Measurements from ENCODE around the gene TRAF7. TPM values are rescaled to one million over a fixed set of nuclear protein-coding genes. Genes with fewer than 3 reads are reported as not detected.

The TRAF7 gene
- total RNA-seq, 1 donor from 2014 or later: 63.9 TPM

DNA sequence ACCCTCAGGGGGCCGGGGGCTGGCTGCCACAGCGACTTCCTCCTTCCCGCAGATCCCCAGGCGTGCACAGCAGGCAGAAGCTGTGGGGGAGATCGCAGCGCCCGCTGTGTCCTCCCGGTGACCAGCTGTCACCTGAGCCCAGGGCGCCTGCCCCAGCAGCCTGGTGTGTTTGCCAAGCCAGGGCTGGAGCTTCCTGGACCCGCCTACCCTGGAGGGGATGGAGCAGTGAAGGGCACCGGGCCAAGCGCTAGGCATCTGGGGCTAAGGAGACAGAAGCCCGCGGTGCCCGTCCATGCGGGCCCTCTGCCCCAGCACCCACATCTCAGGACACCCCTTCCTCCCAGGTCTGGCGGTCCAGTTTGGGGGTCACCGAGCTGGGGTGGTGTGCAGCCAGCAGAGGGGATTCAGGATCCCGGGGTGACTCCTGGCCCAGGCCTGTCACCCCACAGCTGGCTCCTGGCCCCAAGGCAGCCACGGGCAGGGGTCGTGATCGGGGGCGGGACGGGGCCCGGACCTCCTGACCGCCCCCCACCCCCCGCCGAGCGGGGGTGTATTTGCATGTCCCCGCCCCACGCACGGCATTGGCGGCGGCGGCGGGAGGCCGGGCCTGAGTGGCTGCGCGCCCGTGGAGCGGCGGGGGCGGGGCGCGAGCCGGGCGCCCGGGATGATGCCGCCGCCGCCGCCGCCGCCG is 7.5 kb upstream of the TRAF7 start, which contains the start of gene RAB26:
Gene RAB26, plus strand, starts transcription at position 645 of the 691 bp plus-strand sequence. CDS start 159 bp downstream, outside the sequence.
- peak; percentile 50 to 83 for DNase-seq (ENCODE audit: low read depth in 2 of 2)

- DNase-seq (ENCODE audit: low read depth in 2 of 2): peak in 1 of 2 donors; percentile 22
Measured at GRCh38 chr16:2148714-2149629, 6.6 kb upstream of the TRAF7 start.

- DNase-seq (ENCODE audit: low read depth in 2 of 2): peak in 1 of 2 donors; percentile 4
Measured at GRCh38 chr16:2149630-2150417, 5.8 kb upstream of the TRAF7 start.

DNA sequence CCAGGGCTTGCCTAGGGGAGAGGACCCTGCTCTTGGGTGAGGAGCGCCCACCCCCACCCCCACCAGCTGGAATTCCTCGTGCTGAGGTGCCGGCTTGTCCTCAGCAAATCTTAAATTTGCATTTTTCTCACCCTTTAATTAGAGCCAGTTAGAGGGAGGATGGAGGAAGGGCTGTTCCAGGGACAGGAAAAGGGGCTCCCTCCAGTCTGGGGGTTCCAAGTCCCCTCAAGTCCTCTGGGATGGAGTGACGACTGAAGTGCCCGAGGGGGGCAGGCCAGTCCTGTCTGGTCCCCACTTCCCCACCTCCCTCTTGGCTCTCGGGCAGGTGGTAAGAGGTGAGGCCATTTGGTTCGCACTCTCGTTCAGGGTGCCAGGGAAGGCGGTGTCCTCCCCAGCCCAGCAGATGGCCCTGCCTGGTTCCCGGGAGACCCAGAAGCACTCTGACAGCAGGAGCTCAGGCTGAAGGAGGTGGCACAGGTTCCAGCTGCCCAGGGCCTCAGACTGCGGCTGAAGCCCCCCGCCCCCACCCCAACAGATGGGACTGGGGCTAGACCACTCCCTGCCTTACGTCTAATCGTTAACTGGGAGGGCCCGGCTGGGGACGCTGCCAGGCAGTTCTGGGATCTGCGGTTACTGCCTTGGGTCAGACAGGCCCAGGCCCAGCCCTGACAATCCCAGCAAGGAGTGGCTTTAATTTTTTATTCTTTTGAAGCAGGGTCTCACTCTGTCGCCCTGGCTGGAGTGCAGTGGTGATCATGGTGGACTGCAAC is 5.0 kb upstream of the TRAF7 start:
- DNase-seq (ENCODE audit: low read depth in 2 of 2): no peak

DNA sequence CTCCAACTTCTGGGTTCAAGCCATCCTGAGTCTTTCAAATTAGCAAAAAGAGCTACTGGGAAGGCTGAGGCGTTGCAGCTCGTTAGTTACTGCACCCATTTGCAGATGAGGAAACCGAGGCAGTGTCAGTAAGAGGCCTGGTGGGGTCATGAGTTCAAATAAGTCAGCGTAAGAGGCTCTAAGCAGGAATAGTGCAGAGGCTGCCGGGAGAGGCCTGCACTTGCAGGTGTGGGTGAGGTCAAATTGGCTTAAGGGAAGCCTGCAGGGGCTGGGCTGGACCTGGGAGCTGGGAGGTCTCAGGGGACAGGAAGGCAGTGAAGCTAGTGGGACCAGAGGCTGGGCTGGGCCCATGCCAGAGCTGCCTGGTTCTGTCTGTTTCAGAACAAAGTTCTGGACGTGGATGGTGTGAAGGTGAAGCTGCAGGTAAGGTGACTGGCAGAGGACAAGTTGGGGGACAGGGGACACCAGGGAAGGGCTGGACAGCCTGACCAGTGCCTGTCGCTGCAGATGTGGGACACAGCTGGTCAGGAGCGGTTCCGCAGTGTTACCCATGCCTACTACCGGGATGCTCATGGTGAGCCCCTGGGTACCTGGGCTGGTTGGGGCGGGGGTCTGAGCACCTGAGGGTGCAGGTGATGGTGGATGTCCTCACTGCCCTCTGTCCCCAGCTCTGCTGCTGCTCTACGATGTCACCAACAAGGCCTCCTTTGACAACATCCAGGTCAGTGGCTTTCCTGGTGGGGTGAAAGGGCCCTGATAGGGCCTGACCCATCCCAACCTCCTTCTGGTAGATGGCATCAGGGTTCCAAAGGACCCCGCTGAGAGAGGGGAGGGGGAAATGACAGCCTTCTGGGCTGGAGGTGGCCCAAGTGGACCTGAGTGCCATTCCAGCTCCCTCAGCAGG is 4.1 kb upstream of the TRAF7 start:
- no peak for DNase-seq (ENCODE audit: low read depth in 2 of 2)

GRCh38 chr16:2152695-2153506 is 2.7 kb upstream of the TRAF7 start:
- no peak for DNase-seq (ENCODE audit: low read depth in 2 of 2)

DNA sequence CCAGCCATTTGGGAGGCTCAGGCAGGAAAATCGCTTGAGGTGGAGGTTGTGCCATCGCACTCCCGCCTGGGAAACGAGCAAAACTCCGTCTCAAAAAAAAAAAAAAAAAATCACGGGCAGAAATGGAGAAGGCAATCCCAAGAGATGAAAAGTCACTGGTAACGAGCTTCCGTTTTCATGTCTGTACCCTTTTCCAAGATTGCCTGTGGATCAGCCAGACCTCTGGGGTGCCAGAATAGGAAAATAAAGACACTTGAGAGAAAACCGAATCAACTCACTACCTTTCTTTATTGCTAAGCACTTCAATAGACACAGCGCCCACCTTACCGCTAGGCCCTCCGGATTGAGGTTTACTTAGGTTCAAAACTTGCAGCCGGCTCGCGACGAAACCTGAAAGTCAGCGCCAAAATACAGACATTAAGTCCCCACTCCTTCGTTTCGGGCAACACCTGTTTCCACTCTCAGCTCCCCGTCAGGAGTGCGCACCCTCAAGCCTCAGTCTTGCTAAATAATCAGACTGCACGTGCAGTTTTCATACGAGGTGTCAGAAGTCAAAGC is 970 bp upstream of the TRAF7 start:
- peak in 1 of 2 donors; percentile 33 for DNase-seq (ENCODE audit: low read depth in 2 of 2)

GRCh38 chr16:2155977-2156848 is 631 bp downstream of the TRAF7 start:
- peak; percentile 53 to 61 for DNase-seq (ENCODE audit: low read depth in 2 of 2)

- no peak for DNase-seq (ENCODE audit: low read depth in 2 of 2)
Measured at GRCh38 chr16:2156849-2157224, 1.3 kb downstream of the TRAF7 start.

DNA sequence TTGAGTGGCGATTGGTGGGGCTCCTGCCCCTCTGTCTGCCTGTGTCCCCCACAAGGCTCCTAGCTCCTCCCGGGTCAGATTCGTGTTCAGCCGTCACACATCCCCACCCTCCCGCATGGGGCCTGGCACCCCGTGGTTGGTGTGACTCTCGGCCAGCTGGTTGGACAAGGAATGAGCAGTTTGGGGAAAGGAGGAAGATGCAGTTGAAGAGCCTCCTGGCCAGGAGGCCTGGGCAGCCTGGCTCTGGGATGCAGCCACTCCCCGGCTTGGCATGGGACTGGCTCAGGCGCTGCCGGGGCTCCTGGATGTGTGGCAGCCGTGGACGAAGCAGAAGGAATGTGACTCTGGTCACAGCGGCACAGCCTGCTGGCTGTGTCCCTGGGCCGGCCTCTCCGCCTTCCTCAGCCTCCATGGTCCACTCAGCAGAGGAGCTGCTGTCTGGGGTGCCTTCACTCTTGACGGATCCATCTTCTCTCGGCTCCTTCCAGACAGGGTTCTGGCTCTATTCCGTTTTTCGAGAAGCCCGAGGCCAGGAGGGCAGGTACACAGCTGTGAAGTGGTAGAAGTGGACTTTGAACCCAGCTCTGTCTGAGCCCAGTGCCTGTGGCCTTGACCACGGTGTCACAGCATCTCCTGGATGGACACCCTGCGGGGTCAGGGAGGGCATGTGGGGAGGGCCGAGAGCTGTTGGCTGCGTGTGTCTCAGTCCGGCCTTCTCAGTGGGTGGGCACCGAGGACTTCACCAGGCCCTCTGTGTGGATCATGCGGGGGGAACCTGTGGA is 2.1 kb downstream of the TRAF7 start:
- no peak for DNase-seq (ENCODE audit: low read depth in 2 of 2)

GRCh38 chr16:2158262-2158638 is 2.7 kb downstream of the TRAF7 start:
- no peak for DNase-seq (ENCODE audit: low read depth in 2 of 2)

DNA sequence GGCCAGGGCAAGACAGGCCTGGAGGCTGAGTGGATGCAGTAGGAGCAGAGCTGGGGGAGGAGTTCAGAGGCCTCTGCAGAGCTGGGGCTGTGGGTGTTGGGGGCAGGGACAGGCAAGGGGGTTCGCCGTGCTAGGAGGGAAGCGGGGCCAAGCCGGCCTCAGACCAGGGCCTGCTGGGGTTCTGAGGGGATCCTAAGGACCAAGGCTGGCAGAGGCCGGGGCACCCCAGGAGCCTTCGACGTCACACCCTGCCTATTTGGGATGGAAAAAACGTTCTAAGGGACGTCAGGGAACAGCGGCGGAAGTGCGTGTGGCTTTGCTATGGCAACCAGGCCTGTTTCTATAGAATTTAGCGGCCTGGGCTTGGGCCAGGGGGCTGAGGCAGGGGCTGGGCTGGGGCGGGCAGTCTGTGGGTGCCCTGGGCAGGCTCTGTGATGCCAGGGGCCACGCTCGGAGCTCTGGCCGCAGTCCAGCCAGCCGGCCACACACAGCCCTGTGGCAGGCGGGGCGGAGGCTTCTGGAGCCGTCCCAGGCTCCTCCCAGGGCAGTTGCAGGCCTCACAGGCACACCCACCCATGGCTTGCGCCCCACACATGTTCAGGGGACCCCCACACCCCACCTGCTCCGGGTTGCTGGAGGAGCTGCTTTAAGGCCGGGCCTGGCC is 3.7 kb downstream of the TRAF7 start:
- peak; percentile 84 to 96 for DNase-seq (ENCODE audit: low read depth in 2 of 2)

- DNase-seq (ENCODE audit: low read depth in 2 of 2): no peak
Measured at GRCh38 chr16:2160915-2161551, 5.5 kb downstream of the TRAF7 start.

DNA sequence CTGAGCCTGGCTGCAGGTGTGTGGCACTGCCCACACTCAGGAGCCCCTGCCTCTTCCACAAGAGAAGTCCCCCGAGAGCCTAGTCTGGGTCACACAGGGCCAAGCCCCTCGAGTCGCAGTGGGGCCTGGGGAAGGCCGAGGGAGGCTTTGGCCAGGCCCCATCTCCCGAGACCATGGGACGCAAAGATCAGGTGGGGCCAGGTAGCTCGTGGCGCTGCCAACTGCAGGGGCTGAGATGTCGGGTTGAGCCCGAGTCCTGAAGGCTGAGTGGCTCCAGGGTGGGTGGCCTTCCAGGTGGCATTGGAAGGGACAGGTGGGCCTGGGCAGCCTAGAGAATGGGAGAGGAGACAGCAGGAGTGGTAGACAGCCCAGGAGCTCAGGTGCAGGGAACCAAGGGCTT is 6.3 kb downstream of the TRAF7 start:
- no peak for DNase-seq (ENCODE audit: low read depth in 2 of 2)

GRCh38 chr16:2162676-2163118 is 7.1 kb downstream of the TRAF7 start:
- DNase-seq (ENCODE audit: low read depth in 2 of 2): peak in 1 of 2 donors; percentile 52

All from lung microvascular endothelial cell (primary cell).